HUES64 (cell line): ENCODE measurements around the gene RMC1.

ENCODE experiments used
- H3K27ac ChIP-seq: 2 replicates; pipeline ENCODE4 v1.7.0; 2013; ENCODE audit warnings: low read depth, low read length, inconsistent platforms
- H3K27me3 ChIP-seq: 2 replicates; pipeline ENCODE4 v1.6.1; 2013; ENCODE audit warnings: mild to moderate bottlenecking, low read length; ENCODE audit not compliant: insufficient read depth
- H3K36me3 ChIP-seq: 2 replicates; pipeline ENCODE4 v1.6.1; 2013; ENCODE audit warnings: mild to moderate bottlenecking, low read length; ENCODE audit not compliant: insufficient read depth
- H3K4me1 ChIP-seq: 2 replicates; pipeline ENCODE4 v1.6.1; 2013; ENCODE audit warnings: mild to moderate bottlenecking, low read length, moderate library complexity; ENCODE audit not compliant: insufficient read depth
- H3K4me3 ChIP-seq: 2 replicates; pipeline ENCODE4 v1.5.1; 2013; ENCODE audit warnings: mild to moderate bottlenecking, low read length, moderate library complexity
- H3K9ac ChIP-seq: 2 replicates; pipeline ENCODE4 v1.6.1; 2013; ENCODE audit warnings: mild to moderate bottlenecking, low read depth, low read length
- H3K9me3 ChIP-seq: 2 replicates; pipeline ENCODE4 v1.6.1; 2013; ENCODE audit warnings: low read depth, low read length; ENCODE audit not compliant: insufficient read depth
- WGBS: fragments of 150-250, 120-280 bp; methylation state at CpG from one replicate; pipeline ENCODE4 v1.1.7; 2013; ENCODE audit warnings: missing lambda C conversion rate; 5-methylcytosine and 5-hydroxymethylcytosine counted together

The RMC1 gene

GRCh38 chr18:23563377-23564043 lies 60.2 kb downstream of the RMC1 start:
- H3K27ac ChIP-seq, result no peak overlapping the region
- no peak overlapping the region for H3K4me3 ChIP-seq
- H3K27me3 ChIP-seq, result no peaks in the 10 kb centered on the region
- H3K9me3 ChIP-seq, result no peaks in the 10 kb centered on the region
- no peak overlapping the region for H3K9ac ChIP-seq
- peaks cover 87% of the 10 kb centered on the region for H3K36me3 ChIP-seq
- no peaks in the 10 kb centered on the region for H3K4me1 ChIP-seq
- WGBS, result 96% methylated on average over 2 of the region's 2 CpGs

DNA sequence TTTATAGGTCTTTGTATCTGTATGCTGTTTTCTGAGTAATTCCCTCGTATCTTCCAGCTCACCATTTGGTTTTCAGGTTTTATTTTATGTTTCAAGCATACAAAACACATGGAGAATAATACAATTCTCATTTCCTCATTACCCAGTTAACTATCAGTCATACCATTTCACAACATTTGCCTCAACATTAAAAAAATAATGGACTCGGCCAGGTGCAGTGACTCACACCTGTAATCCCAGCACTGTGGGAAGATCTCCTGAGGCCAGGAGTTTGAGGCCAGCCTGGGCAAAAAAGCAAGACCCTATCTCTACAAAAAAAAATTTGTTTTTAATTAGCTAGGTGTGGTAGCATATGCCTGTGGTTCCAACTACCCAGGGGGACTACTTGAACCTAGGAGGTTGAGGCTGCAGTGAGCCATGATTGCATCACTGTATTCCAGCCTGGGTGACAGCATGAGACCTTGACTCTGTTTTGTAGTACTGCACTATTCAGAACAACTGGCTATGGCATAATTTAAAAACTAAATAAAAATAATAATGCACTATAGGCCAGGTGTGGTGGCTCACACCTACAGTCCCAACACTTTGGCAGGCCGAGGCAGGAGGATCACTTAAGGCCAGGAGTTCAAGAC lies 62.7 kb downstream of the RMC1 start:
- H3K27ac ChIP-seq, result no peak overlapping the region
- no peaks in the 10 kb centered on the region for H3K27me3 ChIP-seq
- H3K36me3 ChIP-seq, result peaks cover 91% of the 10 kb centered on the region
- no peak overlapping the region for H3K4me3 ChIP-seq
- H3K4me1 ChIP-seq, result no peaks in the 10 kb centered on the region
- WGBS, result 89% methylated on average over 3 of the region's 3 CpGs
- H3K9ac ChIP-seq, result no peak overlapping the region
- H3K9me3 ChIP-seq, result no peaks in the 10 kb centered on the region

GRCh38 chr18:23567671-23568070 lies 64.4 kb downstream of the RMC1 start:
- Histone ChIP-seq H3K4me3 (no peak overlapping the region), H3K36me3 (peaks cover 96% of the 10 kb centered on the region), H3K9me3 (no peaks in the 10 kb centered on the region), H3K4me1 (no peaks in the 10 kb centered on the region), H3K27me3 (no peaks in the 10 kb centered on the region), H3K27ac (no peak overlapping the region), H3K9ac (no peak overlapping the region)
- 100% methylated on average over 2 of the region's 3 CpGs for WGBS

DNA sequence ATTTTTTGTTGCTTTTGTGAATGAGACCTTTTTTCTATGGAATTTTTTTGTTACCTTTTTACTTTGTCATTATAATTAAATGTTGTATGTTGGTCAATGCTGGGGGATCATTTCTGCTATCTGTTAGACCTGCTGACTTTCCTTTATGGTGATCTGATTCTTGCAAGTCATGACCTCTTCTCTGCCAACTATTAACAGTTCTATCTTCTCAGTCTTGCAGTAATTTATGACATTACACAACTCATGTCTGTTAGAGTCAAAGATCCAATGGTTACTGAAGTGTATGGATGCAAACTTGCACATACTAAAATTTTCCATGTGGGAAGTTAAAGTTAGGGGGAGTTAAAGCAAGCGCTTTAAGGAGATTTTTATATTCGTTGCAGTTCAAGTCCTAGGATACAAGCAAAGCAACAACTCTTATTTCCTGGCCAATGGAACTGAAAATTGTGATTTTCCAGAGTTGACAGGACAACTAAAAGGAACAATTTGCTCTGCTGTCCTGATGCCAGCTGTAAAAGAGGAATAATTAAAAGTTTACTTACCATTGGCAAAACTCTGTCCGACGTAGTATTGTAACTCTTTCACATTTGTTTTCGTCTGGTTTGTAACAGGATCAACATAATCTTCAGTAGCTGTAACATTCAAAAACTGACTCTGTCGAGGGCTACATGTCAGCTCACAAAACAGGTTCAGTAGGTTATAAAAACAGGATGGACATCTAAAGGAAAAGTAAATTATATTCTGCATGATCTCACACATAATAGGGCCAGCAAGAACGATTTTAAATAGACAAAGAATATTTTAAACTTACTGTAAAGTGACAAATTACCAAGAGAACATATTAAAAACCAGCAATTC lies 65.2 kb downstream of the RMC1 start:
- Histone ChIP-seq H3K4me3 (no peak overlapping the region), H3K9me3 (no peaks in the 10 kb centered on the region), H3K27ac (no peak overlapping the region), H3K27me3 (no peaks in the 10 kb centered on the region), H3K4me1 (peaks cover under 1% of the 10 kb centered on the region), H3K9ac (no peak overlapping the region), H3K36me3 (peaks cover 97% of the 10 kb centered on the region)
- 95% methylated on average over 7 of the region's 7 CpGs for WGBS

DNA sequence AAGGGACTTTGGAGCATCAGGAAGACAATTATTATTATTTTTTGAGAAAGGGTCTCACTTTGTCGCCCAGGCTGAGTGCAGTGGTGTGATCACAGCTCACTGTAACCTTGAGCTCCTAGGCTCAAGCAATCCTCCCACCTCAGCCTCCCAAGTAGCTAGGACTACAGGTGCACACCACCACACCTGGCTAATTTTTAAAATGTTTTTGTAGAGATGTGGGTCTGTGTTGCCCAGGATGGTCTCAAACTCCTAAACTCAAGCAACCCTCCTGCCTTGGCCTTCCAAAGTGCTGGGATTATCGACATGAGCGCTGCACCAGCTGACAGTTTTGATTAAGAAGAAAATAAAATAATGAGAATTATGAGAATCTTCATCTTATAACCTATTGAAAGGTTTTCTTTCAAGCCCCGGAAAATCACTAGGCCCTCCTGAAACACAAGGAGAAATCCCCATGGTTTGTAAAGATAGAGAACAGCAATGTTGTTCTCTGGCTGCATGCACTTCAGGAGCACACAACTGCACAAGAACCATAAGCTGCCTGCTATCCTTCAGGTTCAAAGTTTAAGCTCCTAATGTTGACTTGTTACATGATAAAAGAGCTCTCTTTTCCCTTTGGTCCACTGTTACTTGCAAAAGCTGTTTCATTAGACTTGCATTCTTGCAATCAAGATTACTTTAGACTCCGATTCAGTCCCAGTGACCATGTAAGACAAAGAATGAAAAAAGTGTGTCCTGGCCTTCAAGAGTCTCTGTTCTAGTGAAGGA lies 66.2 kb downstream of the RMC1 start:
- Histone ChIP-seq H3K4me3 (no peak overlapping the region), H3K27me3 (no peaks in the 10 kb centered on the region), H3K9ac (no peak overlapping the region), H3K36me3 (peaks cover 89% of the 10 kb centered on the region), H3K9me3 (no peaks in the 10 kb centered on the region), H3K4me1 (peaks cover 11% of the 10 kb centered on the region), H3K27ac (no peak overlapping the region)
- WGBS, result 93% methylated on average over 3 of the region's 5 CpGs

- Histone ChIP-seq H3K4me1 (peaks cover 16% of the 10 kb centered on the region), H3K9me3 (no peaks in the 10 kb centered on the region), H3K9ac (no peak overlapping the region), H3K27me3 (no peaks in the 10 kb centered on the region), H3K4me3 (no peak overlapping the region), H3K36me3 (peaks cover 81% of the 10 kb centered on the region), H3K27ac (no peak overlapping the region)
- WGBS, result 91% methylated on average over 2 of the region's 3 CpGs
These were observed 67.7 kb downstream of the RMC1 start for GRCh38 chr18:23570912-23571504.

GRCh38 chr18:23572012-23572411 lies 68.7 kb downstream of the RMC1 start:
- Histone ChIP-seq H3K9ac (no peak overlapping the region), H3K36me3 (peaks cover 75% of the 10 kb centered on the region), H3K9me3 (no peaks in the 10 kb centered on the region), H3K27ac (no peak overlapping the region), H3K4me3 (no peak overlapping the region), H3K27me3 (no peaks in the 10 kb centered on the region), H3K4me1 (peaks cover 16% of the 10 kb centered on the region)
- WGBS, result 96% methylated on average over 2 of the region's 2 CpGs

DNA sequence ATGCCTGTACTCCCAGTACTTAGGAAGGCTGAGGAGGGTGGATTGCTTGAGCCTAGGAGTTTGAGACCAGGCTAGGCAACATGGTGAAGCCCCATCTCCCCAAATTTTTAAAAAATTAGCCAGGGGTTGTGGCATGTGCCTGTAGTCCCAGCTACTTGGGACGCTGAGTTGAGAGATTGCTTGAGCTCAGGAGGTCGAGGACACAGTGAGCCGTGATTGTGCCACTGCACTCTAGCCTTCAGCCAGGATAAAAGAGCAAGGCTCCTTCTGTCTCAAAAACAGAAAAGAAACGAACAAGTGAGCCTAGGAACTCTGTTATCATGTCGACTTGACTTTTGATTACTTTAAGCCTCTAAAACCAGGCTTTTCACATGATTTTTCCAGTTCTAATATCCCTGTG lies 69.3 kb downstream of the RMC1 start:
- Histone ChIP-seq H3K36me3 (peaks cover 69% of the 10 kb centered on the region), H3K4me1 (peaks cover 16% of the 10 kb centered on the region), H3K4me3 (no peak overlapping the region), H3K9ac (no peak overlapping the region), H3K27me3 (no peaks in the 10 kb centered on the region), H3K27ac (no peak overlapping the region; the same call in 1 of the 2 replicates), H3K9me3 (no peaks in the 10 kb centered on the region)
- WGBS, result 91% methylated on average over 5 of the region's 5 CpGs

GRCh38 chr18:23573020-23573419 lies 69.7 kb downstream of the RMC1 start:
- Histone ChIP-seq H3K9ac (no peak overlapping the region), H3K27ac (no peak overlapping the region; the same call in 1 of the 2 replicates), H3K27me3 (no peaks in the 10 kb centered on the region), H3K4me1 (peaks cover 16% of the 10 kb centered on the region), H3K4me3 (no peak overlapping the region), H3K36me3 (peaks cover 65% of the 10 kb centered on the region), H3K9me3 (no peaks in the 10 kb centered on the region)
- 97% methylated on average over 4 of the region's 4 CpGs for WGBS

GRCh38 chr18:23573626-23574431 lies 70.5 kb downstream of the RMC1 start:
- Histone ChIP-seq H3K27me3 (no peaks in the 10 kb centered on the region), H3K4me1 (peaks cover 16% of the 10 kb centered on the region), H3K9ac (no peak overlapping the region), H3K9me3 (no peaks in the 10 kb centered on the region), H3K4me3 (no peak overlapping the region), H3K36me3 (peaks cover 57% of the 10 kb centered on the region), H3K27ac (peak overlapping the region; percentile 32; the same call in 1 of the 2 replicates)
- 36% methylated on average over 6 of the region's 6 CpGs for WGBS
